HepG2 (cell line): ENCODE data around the gene TIAM2. TPM values are rescaled to one million over a fixed set of nuclear protein-coding genes. Genes with fewer than 3 reads are reported as not detected.

Experiments
- ATAC-seq: fragments of 200-7000 bp; cut with Tn5 transposase; 3 replicates; pipeline ENCODE4 v1.9.1; 2020; ENCODE audit warnings: mild to moderate bottlenecking, moderate library complexity
- BruUV-seq: library from RNA; stranded (reverse); fragments of 400-500 nt; replicated peaks from 2 replicates; lab custom pipeline; 2021; lab: Mats Ljungman, UMichigan
- CTCF ChIA-PET: fragments of 300-600 bp; formaldehyde crosslinking; extraction: SDS; loops from one replicate; lab custom pipeline; 2021; ENCODE audit warnings: low total read pairs, inconsistent platforms, low intra/inter-chr PET ratio; lab: Yijun Ruan, JAX
- POLR2A ChIA-PET: fragments of 350-600 bp; sonication (Branson Sonifier 250); formaldehyde crosslinking; loops from one replicate; lab custom pipeline; 2020; ENCODE audit warnings: antibody characterized with exemption, inconsistent platforms; lab: Yijun Ruan, JAX
- DNase-seq: peaks from one replicate; pipeline ENCODE4 v3.0.0-alpha.2; 2015; ENCODE audit warnings: low spot score
- FAIRE-seq: peaks from 3 replicates; lab custom pipeline; 2011; peaks lifted over from hg19 to GRCh38; lab: Jason Lieb, UNC
- H2AFZ ChIP-seq: one replicate; pipeline ENCODE4 v1.6.1; 2011; ENCODE audit warnings: low read length, inconsistent platforms
- H3K27ac ChIP-seq: fragments of 300-600 bp; 3 replicates; pipeline ENCODE4 v1.8.0; 2011; ENCODE audit warnings: mixed run types, mild to moderate bottlenecking, mixed read lengths, low read length, inconsistent platforms; ENCODE audit not compliant: insufficient read depth; ENCODE audit errors: extremely low read length
- H3K27me3 ChIP-seq, 2 experiments: fragments of 200-600 bp in 1 of 2; 2 replicates in 1 of 2; 3 replicates in 1 of 2; pipeline versions ENCODE4 v1.6.0 to v1.8.0; 2011; ENCODE audit warnings: low read length in 2 of 2, mild to moderate bottlenecking in 2 of 2, moderate library complexity in 2 of 2, inconsistent platforms in 1 of 2; ENCODE audit not compliant: insufficient read depth in 2 of 2, control insufficient read depth in 1 of 2
- H3K36me3 ChIP-seq, 2 experiments: fragments of 200-600 bp in 1 of 2; replicated peaks in 1 of 2; 2 replicates in 1 of 2; 3 replicates in 1 of 2; pipeline versions ENCODE4 v1.5.1 to v1.8.0; 2011; ENCODE audit warnings: low read length in 2 of 2, inconsistent platforms in 1 of 2; ENCODE audit not compliant: insufficient read depth in 2 of 2, control insufficient read depth in 1 of 2
- H3K4me1 ChIP-seq: 2 replicates; pipeline ENCODE4 v1.5.1; 2012; ENCODE audit warnings: low read length, inconsistent platforms; ENCODE audit not compliant: insufficient read depth
- H3K4me2 ChIP-seq: 2 replicates; pipeline ENCODE4 v1.6.0; 2011; ENCODE audit warnings: low read depth, low read length, inconsistent platforms
- H3K4me3 ChIP-seq, 3 experiments: fragments of 200-600 bp in 1 of 3; sonication (generic), shearing (Covaris generic) in 1 of 3; replicated peaks in 1 of 3; 2 replicates each; pipeline ENCODE4 v1.5.1; 2011 to 2016; ENCODE audit warnings: low read length in 3 of 3, inconsistent platforms in 2 of 3, low read depth in 2 of 3, mild to moderate bottlenecking in 2 of 3, control low read depth in 1 of 3, mixed read lengths in 1 of 3; ENCODE audit not compliant: insufficient read depth in 1 of 3
- H3K79me2 ChIP-seq: one replicate; pipeline ENCODE4 v1.6.1; 2011; ENCODE audit warnings: low read length, inconsistent platforms; ENCODE audit not compliant: insufficient read depth
- H3K9ac ChIP-seq: 2 replicates; pipeline ENCODE4 v1.6.0; 2011; ENCODE audit warnings: mild to moderate bottlenecking, low read depth, low read length, inconsistent platforms; ENCODE audit not compliant: insufficient read depth
- H3K9me3 ChIP-seq: 2 replicates; pipeline ENCODE4 v1.5.1; 2012; ENCODE audit warnings: mild to moderate bottlenecking, low read length
- H4K20me1 ChIP-seq: 2 replicates; pipeline ENCODE4 v1.6.0; 2011; ENCODE audit warnings: inconsistent platforms, mild to moderate bottlenecking, low read length, moderate library complexity; ENCODE audit not compliant: insufficient read depth
- ARNTL ChIP-seq: sonication (generic); formaldehyde crosslinking; IDR thresholded peaks from 2 replicates; pipeline ENCODE4 v1.4.0; 2020; ENCODE audit warnings: mild to moderate bottlenecking, missing genetic modification reagents
- ATF6 ChIP-seq: sonication (generic); formaldehyde crosslinking; conservative IDR thresholded peaks from 2 replicates; pipeline ENCODE4 v1.4.0; 2020; ENCODE audit warnings: missing genetic modification reagents
- CEBPG ChIP-seq: IDR thresholded peaks from 2 replicates; pipeline ENCODE4 v1.6.1; 2016
- HNF1A ChIP-seq, 2 experiments: sonication (generic) in 1 of 2; formaldehyde crosslinking in 1 of 2; IDR thresholded peaks; 2 replicates each; pipeline versions ENCODE4 v1.4.0 to v1.6.1; 2016 to 2020; ENCODE audit warnings: borderline replicate concordance in 1 of 2, low read depth in 1 of 2, mild to moderate bottlenecking in 1 of 2, missing genetic modification reagents in 1 of 2
- MAFF ChIP-seq: IDR thresholded peaks from 2 replicates; pipeline ENCODE4 v1.6.1; 2011; ENCODE audit warnings: low read depth, low read length, improper control_type of control experiment
- MED13 ChIP-seq: sonication (generic); formaldehyde crosslinking; IDR thresholded peaks from 2 replicates; pipeline ENCODE4 v1.5.0; 2020; ENCODE audit warnings: missing genetic modification reagents
- MIER3 ChIP-seq: IDR thresholded peaks from 2 replicates; pipeline ENCODE4 v1.6.1; 2016; ENCODE audit warnings: missing compliant biosample characterization, borderline replicate concordance
- NBN ChIP-seq: fragments of 450-650 bp; conservative IDR thresholded peaks from 2 replicates; pipeline ENCODE4 v1.6.1; 2017
- NFIB ChIP-seq: sonication (generic); formaldehyde crosslinking; IDR thresholded peaks from 2 replicates; pipeline ENCODE4 v1.9.0; 2021; ENCODE audit warnings: missing genetic modification reagents, mild to moderate bottlenecking, borderline replicate concordance
- POLR2AphosphoS5 ChIP-seq: IDR thresholded peaks from 2 replicates; pipeline ENCODE4 v1.6.1; 2012; ENCODE audit warnings: low read depth, low read length
- SMAD9 ChIP-seq: sonication (generic); formaldehyde crosslinking; IDR thresholded peaks from 2 replicates; pipeline ENCODE4 v1.5.1; 2020; ENCODE audit warnings: mild to moderate bottlenecking, missing genetic modification reagents
- SMYD3 ChIP-seq: sonication (generic); formaldehyde crosslinking; IDR thresholded peaks from 2 replicates; pipeline ENCODE4 v1.8.1; 2023; ENCODE audit warnings: mild to moderate bottlenecking, missing genetic modification reagents
- SRSF9 ChIP-seq: fragments of 200-400 bp; formaldehyde crosslinking; IDR thresholded peaks from 2 replicates; pipeline ENCODE4 v1.6.1; 2018; ENCODE audit warnings: borderline replicate concordance, mild to moderate bottlenecking, low read depth, low read length; ENCODE audit not compliant: insufficient read depth, poor library complexity, severe bottlenecking
- ZNF335 ChIP-seq: sonication (generic); formaldehyde crosslinking; IDR thresholded peaks from 2 replicates; pipeline ENCODE4 v1.4.0; 2020; ENCODE audit warnings: missing genetic modification reagents
- ZNF530 ChIP-seq: sonication (generic); formaldehyde crosslinking; IDR thresholded peaks from 2 replicates; pipeline ENCODE4 v1.5.0; 2020; ENCODE audit warnings: low read depth, mild to moderate bottlenecking, missing genetic modification reagents
- ZNF614 ChIP-seq: IDR thresholded peaks from 2 replicates; pipeline ENCODE4 v1.6.1; 2018; ENCODE audit warnings: missing biosample characterization, missing genetic modification reagents, inconsistent platforms, borderline replicate concordance
- WGBS: methylation state at CpG from one replicate; pipeline ENCODE4 v1.1.6; 2017; ENCODE audit warnings: low lambda C conversion rate; 5-methylcytosine and 5-hydroxymethylcytosine counted together
- in situ Hi-C: cut with HindIII; loops from 2 replicates; pipeline ENCODE4 v1.10.0; 2017; ENCODE audit warnings: low pct_unique_long_range_greater_than_20kb; ENCODE audit not compliant: extremely low pct_ligation_motif_present
- intact Hi-C: fragments of 100-400 bp; cut with micrococcal nuclease; formaldehyde crosslinking; loops from one replicate; pipeline ENCODE4 v1.10.0; 2022; ENCODE audit not compliant: unreplicated experiment
- polyA plus RNA-seq, 8 experiments: library from polyadenylated mRNA; depleted of rRNA in 3 of 8; stranded (reverse) in 7 of 8; unstranded in 1 of 8; fragments of >200 nt; fragmentation: Illumina TruSeq in 4 of 8; extraction: Trizol in 4 of 8; gene quantifications; 2 replicates each; pipeline versions ENCODE4 v1.2.1 to v1.2.3, GENCODE V29; 2011 to 2016; ENCODE audit warnings: low read depth in 4 of 8, missing spikeins in 1 of 8, mixed read lengths in 1 of 8; ENCODE audit not compliant: insufficient read depth in 1 of 8
- total RNA-seq, 5 experiments: library from RNA; depleted of rRNA; stranded (reverse); fragments of >200 nt; fragmentation: Illumina TruSeq; extraction: Trizol; gene quantifications; 2 replicates each; pipeline ENCODE4 v1.2.3, GENCODE V29; 2016; ENCODE audit warnings: low read depth in 1 of 5
- TF ChIP-seq, protein P1 (sequence below): IDR thresholded peaks from 2 replicates; pipeline ENCODE4 v1.6.1; 2016
- TF ChIP-seq, protein P2 (sequence below): sonication (generic); formaldehyde crosslinking; IDR thresholded peaks from 2 replicates; pipeline ENCODE4 v1.8.0; 2022; ENCODE audit warnings: missing genetic modification reagents, mild to moderate bottlenecking, borderline replicate concordance

TIAM2 gene
- total and polyA plus RNA-seq, 2 of the 13 experiments (the other 11 are each of a cell fraction or from before 2014, with no cell fraction given), result 4.1 to 4.5 TPM

- Histone ChIP-seq H3K36me3 (no peaks in the 10 kb centered on the region), H2AFZ (no peak overlapping the region), H3K4me3 (no peak overlapping the region), H3K9ac (no peak overlapping the region), H3K27me3 (no peaks in the 10 kb centered on the region), H3K27ac (no peak overlapping the region), H3K79me2 (no peaks in the 10 kb centered on the region), H3K4me1 (peaks cover 8% of the 10 kb centered on the region), H4K20me1 (no peaks in the 10 kb centered on the region), H3K4me2 (no peak overlapping the region), H3K9me3 (no peaks in the 10 kb centered on the region)
- WGBS, result 82% methylated on average over 6 of the region's 7 CpGs
- ATAC-seq, result no peak
- in situ Hi-C loops, result no loop called here
- DNase-seq, result no peak
- no peak for FAIRE-seq
- POLR2A ChIA-PET, result no interaction called here
- no TSS peak for BruUV-seq
- intact Hi-C loops, result no loop called here
- CTCF ChIA-PET, result no interaction called here
- TF ChIP-seq, protein P1, sequence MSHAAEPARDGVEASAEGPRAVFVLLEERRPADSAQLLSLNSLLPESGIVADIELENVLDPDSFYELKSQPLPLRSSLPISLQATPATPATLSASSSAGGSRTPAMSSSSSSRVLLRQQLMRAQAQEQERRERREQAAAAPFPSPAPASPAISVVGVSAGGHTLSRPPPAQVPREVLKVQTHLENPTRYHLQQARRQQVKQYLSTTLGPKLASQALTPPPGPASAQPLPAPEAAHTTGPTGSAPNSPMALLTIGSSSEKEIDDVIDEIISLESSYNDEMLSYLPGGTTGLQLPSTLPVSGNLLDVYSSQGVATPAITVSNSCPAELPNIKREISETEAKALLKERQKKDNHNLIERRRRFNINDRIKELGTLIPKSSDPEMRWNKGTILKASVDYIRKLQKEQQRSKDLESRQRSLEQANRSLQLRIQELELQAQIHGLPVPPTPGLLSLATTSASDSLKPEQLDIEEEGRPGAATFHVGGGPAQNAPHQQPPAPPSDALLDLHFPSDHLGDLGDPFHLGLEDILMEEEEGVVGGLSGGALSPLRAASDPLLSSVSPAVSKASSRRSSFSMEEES (CRISPR knock-in tag), result no peak
- TF ChIP-seq ZNF335 (no peak), MIER3 (CRISPR knock-in tag) (no peak), CEBPG (CRISPR knock-in tag) (no peak), MED13 (no peak), SRSF9 (no peak), NFIB (CRISPR knock-in tag) (no peak), MAFF (no peak), HNF1A (IDR thresholded peaks at IDR 0.05; ENCODE audit: low read depth) (no peak), HNF1A (CRISPR knock-in tag; IDR thresholded peaks at IDR 0.05; ENCODE audit: borderline replicate concordance) (no peak), POLR2AphosphoS5 (no peak), ARNTL (CRISPR knock-in tag) (no peak), SMYD3 (CRISPR knock-in tag) (no peak), SMAD9 (CRISPR knock-in tag) (no peak), ZNF614 (no peak), ATF6 (CRISPR knock-in tag) (no peak), ZNF530 (no peak), NBN (no peak)
- TF ChIP-seq, protein P2, sequence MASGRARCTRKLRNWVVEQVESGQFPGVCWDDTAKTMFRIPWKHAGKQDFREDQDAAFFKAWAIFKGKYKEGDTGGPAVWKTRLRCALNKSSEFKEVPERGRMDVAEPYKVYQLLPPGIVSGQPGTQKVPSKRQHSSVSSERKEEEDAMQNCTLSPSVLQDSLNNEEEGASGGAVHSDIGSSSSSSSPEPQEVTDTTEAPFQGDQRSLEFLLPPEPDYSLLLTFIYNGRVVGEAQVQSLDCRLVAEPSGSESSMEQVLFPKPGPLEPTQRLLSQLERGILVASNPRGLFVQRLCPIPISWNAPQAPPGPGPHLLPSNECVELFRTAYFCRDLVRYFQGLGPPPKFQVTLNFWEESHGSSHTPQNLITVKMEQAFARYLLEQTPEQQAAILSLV (CRISPR knock-in tag), result no peak
These were observed 52.4 kb downstream of the TIAM2 start for GRCh38 chr6:155047523-155047922.
